Stimulated activated CD4-positive, alpha-beta T cell treated with anti-CD3 and anti-CD28 coated beads, Interleukin-4, amount 100 ng/mL, for 1 hour (primary cell): Measurements from ENCODE around the gene PGM1.

Source experiments
- DNase-seq: peaks from one replicate; pipeline ENCODE4 v3.0.0-alpha.2; 2020

Gene PGM1

DNA sequence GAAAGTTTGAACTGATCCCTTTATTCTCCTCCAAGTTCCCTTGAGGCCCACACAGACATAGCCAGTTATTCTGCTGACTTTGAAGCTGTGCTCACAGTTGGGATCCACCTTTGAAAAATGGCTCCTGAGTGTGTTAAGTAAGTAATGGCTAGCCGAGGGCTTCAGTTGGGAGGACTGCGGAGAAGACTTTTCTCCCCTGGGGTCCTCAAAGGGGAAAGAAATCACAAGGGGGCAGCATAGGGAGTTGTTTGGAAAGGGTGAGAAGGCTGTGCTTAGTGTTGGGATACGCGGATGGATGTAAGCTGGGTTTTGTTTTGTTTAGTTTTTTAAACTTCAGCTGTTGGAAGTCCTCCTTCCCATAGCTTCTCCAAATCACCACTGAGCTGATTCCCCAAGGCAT, 8.3 kb downstream of the PGM1 start:
- DNase-seq = no peak

- DNase-seq = no peak
These were observed 8.7 kb downstream of the PGM1 start for GRCh38 chr1:63601912-63602311.

DNA sequence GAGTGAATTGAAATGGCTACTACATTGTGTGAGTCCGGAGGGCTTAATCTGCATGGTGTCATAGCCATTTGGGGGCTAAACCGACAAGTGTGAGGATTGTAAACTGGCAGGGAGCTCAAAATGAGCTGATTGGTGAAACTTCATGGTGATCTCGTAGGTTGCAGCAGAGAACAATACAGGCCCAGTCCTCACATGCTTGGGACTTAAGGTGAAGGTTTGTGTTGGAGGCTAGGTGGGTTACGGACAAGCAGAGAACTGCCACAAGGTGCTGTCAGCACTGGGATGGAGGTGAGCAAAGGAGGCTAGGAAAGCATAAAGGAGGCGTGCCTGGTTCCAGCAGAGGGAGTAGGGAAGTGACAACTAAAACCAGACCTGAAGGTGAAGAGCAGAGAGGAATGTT, 9.4 kb downstream of the PGM1 start:
- DNase-seq = no peak

DNA sequence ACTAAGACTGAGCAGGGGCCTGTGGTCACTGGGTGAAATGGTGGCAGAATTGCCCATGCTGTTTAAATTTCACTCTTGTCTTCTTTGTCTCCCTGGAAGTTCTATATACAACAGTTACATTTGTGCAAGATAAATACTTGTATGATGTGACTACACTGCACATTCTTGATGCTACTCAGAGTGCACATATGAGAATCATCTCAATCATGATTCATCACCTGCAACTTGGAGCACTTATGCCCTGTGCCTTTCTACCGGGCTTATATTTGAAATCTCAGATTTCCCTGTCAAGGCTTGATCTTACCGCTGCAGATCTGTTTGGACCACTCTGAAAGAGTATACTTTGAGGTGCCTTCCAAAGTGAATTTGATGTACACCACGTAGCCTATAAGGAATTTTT, 10.6 kb downstream of the PGM1 start:
- no peak for DNase-seq

DNA sequence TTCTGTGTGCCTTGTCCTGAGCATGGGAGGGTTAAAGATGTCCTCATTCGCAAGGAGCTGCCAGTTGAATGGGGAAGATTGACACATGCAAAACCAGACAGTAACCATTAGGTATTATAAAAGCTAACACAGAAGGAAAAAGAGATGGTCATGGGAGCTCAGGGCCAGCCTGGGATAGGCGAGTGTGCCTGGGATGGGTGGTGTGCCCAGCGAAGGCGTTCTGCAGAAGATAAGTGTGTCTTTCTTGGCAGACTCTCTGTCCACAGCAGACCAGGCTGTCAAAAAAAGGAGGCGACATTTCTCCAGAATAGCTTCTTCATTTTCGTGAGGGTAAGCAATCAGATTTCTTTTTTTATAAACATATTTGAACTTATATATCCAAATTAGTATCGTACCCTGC, 14.1 kb downstream of the PGM1 start:
- DNase-seq = no peak

GRCh38 chr1:63611231-63611630, 18.0 kb downstream of the PGM1 start:
- no peak for DNase-seq

DNA sequence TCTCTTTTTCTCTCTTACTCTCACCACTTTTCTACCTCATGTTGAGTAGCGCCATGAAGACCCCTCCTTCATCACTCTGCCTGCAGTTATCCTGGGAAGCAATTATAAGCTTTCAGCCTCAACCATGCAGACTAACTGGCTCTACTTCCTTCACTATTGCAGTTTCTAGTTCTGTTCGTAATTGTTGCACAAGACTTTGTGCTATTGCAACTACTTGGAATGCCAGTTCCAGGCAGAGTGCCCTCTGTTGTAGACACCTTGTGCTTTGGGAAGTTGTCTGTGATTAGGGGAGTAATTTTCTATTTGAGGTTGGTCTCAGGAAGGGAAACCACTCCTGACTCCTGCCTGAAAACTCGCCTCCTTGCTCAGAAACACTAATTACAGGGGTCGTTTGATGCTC, 19.4 kb downstream of the PGM1 start:
- DNase-seq = no peak

- no peak for DNase-seq
These were observed 19.8 kb downstream of the PGM1 start for GRCh38 chr1:63612971-63613370.

DNA sequence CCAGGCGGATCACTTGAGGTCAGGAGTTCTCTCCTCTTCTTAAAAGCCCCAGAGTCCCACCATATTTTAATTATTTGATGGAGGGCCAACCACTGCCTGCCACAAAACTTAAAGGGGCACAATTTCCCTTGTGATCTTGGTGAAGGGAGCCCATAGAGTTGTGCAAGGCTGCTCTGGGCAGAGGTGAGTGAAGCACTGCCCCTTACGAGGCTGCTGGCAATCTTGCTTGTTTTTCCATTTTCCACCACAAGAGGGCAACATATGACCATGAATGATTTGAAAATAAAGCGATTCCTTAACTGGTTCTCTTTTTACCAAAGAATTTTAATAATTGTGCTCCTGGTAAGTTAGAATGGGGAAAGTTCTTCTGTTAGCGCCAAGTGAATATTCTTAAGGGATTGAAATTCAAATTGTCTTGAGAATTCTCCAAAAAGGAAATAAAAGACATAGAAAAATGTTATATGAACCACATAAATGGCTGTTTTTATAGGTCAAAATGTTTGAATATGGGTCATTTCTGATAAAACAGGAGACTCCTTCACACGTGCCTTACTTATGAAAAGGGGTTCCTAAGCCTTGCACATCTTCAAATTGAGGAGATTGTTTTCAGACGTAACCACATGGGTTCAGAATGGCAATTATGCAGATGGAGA, 22.7 kb downstream of the PGM1 start:
- peak; percentile 16 for DNase-seq

- no peak for DNase-seq
These were observed 24.2 kb downstream of the PGM1 start for GRCh38 chr1:63617450-63617849.

DNA sequence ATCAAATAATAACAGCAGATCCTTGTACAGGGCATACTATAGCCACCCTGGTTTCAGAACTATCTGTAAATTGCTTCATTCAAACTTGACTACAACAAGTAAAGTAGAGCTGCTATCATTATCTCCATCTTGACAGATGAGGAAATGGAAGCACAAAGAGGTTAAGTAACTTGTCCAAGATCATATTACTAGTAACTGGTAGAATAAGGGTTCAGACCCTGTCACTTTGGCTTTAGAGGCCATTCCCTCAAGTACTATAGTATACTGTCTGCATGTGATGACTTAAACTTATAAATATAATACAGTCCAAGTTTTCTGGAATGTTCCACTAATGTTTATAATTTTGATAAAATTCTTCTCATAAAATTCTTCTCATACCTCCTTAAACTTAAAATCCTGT, 24.8 kb downstream of the PGM1 start:
- DNase-seq = no peak

DNA sequence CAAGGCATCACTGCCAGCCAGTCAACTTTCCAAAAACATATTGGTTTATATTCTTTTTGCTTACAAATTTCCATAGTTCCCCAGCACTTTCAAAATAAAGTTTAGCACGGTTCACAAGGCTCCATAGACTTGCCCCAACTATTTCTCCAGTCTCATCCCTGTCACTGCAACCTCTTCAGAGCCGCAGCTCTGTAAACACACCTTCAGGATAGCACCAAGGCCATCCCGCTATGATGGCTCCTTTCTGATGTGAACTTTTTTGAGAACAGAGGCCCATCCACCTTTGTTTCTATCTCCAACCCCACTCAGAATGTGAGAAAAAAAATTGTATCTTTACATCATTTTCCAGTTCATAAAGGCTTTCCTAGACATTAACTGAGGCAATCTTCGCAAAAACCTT, 26.3 kb downstream of the PGM1 start:
- no peak for DNase-seq

GRCh38 chr1:63620671-63621070, 27.5 kb downstream of the PGM1 start:
- DNase-seq = no peak

GRCh38 chr1:63621075-63621474, 27.9 kb downstream of the PGM1 start:
- no peak for DNase-seq

DNA sequence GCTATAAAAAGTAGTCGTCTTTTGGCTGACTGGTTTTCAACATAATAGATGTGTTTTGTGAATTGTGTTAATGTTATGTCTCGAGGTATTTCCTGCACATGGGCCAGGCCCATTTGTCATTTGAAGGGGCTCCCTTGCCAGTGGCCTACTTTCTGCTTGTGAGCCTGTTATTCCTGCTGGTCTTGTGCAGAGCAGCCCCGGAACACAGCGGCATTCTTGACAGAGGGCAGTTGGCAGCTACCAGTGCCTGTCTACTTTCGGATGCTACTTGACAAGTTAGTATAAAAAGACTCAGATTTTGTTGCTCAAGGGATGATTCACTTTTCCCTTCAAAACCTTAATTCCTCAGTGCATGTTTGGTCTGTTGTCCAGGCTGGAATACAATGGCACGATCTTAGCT, 28.5 kb downstream of the PGM1 start:
- no peak for DNase-seq

- no peak for DNase-seq
These were observed 29.8 kb downstream of the PGM1 start for GRCh38 chr1:63622849-63623566.

- no peak for DNase-seq
These were observed 30.7 kb downstream of the PGM1 start for GRCh38 chr1:63623952-63624351.

DNA sequence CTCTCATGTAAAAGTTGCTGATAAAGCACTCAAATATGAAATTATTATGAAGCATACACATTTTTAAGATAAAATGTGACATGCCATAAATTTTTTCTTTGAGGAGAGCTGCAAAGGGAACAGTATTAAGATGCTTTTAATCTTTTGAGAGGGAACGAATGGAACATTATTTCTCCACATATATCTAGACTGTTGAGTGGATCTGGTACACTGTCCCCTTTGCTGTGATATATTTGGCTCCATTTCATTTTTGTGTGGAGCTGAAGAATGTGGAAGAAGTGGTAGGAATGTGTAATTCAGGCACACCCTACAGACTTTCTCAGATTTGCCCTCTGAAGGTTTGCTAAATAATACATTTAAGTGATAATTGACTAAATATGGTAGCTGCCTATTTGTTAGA, 31.7 kb downstream of the PGM1 start:
- no peak for DNase-seq

- DNase-seq = no peak
These were observed 33.0 kb downstream of the PGM1 start for GRCh38 chr1:63626222-63626621.

GRCh38 chr1:63628607-63629006, 35.4 kb downstream of the PGM1 start:
- DNase-seq = no peak

GRCh38 chr1:63630238-63630637, 37.0 kb downstream of the PGM1 start:
- no peak for DNase-seq

GRCh38 chr1:63630666-63631065, 37.5 kb downstream of the PGM1 start:
- no peak for DNase-seq

DNA sequence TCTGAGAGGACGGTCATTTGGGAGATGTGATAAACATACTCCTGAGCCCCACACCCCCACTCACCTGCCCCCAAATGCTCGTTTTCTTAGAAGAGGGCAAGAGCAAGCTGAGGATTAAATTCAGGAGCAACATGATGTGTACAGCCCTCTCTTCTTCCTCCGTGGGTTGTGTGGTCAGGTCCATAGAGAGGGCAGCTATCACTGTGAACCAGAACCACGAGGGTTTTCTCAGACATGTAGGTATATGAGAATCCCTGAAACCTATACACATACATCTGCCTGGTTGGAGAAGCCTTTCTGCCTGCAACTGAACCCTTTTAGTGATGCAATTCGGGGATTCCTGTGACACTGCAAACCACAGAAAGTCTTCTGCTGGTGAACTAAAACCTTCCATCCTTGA, 38.9 kb downstream of the PGM1 start:
- DNase-seq = no peak

- no peak for DNase-seq
These were observed 40.1 kb downstream of the PGM1 start for GRCh38 chr1:63633281-63633680.

DNA sequence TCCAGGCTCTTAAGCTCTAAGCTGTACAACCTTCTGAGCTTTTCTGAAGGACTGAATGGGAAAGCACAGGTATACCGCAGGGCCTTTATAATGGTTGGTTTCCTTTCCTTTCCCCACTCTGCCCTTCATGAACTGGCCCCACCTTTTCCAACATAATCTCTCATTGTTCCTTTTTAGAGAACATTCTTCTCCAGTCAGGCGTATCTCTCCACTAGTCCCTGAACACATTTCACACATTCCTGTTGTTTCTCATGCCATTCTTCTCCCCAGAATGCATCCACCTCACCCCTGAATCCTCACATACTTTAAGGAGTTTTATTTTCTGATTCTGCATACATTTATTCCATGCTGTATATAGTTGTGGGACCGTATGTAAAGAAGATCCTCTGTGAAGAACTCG, 41.3 kb downstream of the PGM1 start:
- no peak for DNase-seq
